ENCODE data around the gene KLHL29. TPM values are rescaled to one million over a fixed set of nuclear protein-coding genes. Genes with fewer than 3 reads are reported as not detected.

KLHL29 gene
- total and polyA plus RNA-seq, 2 experiments from 2014 or later: 1.5 to 6.5 TPM

DNA sequence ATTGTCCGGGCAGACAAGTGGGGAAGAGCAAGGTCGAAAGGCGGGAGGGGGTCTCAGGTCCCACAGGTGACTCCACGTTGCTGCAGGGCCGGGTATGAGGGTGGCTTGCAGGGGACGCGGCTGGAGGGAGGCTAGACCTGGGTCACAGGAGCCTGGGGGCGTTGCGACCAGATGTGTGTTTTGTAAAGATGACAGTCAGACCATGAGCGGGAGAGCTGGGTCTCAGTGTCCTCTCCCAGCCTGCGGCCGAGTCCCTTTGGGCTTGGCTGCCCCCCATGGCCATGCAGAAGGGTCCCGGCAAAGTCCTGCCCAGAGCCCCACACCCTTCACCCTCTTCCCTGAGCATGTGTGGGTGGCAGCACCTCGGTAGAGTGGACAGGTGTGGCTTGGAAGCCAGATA is 302.7 kb downstream of the KLHL29 start (continued):
- TF ChIP-seq, protein P1, sequence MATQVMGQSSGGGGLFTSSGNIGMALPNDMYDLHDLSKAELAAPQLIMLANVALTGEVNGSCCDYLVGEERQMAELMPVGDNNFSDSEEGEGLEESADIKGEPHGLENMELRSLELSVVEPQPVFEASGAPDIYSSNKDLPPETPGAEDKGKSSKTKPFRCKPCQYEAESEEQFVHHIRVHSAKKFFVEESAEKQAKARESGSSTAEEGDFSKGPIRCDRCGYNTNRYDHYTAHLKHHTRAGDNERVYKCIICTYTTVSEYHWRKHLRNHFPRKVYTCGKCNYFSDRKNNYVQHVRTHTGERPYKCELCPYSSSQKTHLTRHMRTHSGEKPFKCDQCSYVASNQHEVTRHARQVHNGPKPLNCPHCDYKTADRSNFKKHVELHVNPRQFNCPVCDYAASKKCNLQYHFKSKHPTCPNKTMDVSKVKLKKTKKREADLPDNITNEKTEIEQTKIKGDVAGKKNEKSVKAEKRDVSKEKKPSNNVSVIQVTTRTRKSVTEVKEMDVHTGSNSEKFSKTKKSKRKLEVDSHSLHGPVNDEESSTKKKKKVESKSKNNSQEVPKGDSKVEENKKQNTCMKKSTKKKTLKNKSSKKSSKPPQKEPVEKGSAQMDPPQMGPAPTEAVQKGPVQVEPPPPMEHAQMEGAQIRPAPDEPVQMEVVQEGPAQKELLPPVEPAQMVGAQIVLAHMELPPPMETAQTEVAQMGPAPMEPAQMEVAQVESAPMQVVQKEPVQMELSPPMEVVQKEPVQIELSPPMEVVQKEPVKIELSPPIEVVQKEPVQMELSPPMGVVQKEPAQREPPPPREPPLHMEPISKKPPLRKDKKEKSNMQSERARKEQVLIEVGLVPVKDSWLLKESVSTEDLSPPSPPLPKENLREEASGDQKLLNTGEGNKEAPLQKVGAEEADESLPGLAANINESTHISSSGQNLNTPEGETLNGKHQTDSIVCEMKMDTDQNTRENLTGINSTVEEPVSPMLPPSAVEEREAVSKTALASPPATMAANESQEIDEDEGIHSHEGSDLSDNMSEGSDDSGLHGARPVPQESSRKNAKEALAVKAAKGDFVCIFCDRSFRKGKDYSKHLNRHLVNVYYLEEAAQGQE (IDR thresholded peaks at IDR 0.05; ENCODE audit: unreplicated experiment): no peak

DNA sequence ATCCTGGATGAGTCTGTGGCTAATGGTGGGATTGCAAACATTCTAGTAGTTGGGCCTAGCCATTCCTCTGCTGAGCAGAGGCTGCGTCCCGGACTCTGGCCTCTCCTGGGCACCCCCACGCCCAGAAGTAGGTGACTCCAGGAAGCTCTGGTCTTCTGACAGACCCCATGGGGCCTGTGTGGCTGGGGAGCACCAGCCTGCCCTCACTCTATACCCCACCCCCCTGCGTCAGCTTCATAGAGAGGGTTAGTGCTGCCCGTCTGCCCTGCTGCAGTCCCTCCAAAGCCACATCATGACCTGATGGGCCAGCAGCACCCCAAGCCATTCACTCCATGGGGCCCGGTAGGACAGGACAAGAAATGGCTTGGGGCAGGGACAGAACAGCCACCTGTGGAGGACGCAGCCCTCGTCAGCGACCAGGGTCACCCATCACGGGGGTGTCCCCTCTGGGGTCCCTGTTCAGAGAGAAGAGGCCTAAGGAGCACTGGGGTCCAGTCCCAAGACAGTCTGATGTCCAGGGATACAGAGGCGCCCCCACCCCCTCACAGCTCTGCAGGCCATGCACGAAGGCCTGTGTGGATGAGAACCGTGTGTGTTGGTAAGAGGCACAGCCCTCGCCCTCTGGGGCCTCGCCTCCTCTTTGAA is 303.6 kb downstream of the KLHL29 start:
- Mint-ChIP-seq H3K27ac (no peak overlapping the region), H3K36me3 (ENCODE audit: low read depth) (no peaks in the 10 kb centered on the region; the same call in 2 of the 3 replicates), H3K4me3 (no peak overlapping the region), H3K27me3 (ENCODE audit: insufficient read depth, low read depth, poor library complexity) (peaks cover 11% of the 10 kb centered on the region), H3K9me3 (no peaks in the 10 kb centered on the region; the same call in 2 of the 3 replicates), H3K4me1 (peaks cover 24% of the 10 kb centered on the region)
- H3K27me3 ChIP-seq (ENCODE audit: insufficient read depth): no peaks in the 10 kb centered on the region
- no peaks in the 10 kb centered on the region for H3K4me1 ChIP-seq (ENCODE audit: insufficient read depth)
- no peaks in the 10 kb centered on the region for H3F3A ChIP-seq (replicated peaks; ENCODE audit: low read depth)
- ATAC-seq (no peak), DNase-seq (ENCODE audit: low spot score) (no peak)
- no peaks in the 10 kb centered on the region for H3K36me3 ChIP-seq (ENCODE audit: insufficient read depth)
- H2AFZ ChIP-seq: no peak overlapping the region
- H3K27ac ChIP-seq (ENCODE audit: low read depth): no peak overlapping the region
- H4K20me1 ChIP-seq (replicated peaks; ENCODE audit: insufficient read depth): no peaks in the 10 kb centered on the region; the same call in 1 of the 2 replicates
- no peak overlapping the region for H3K4me2 ChIP-seq
- no peak overlapping the region for H3K4me3 ChIP-seq
- H3K79me2 ChIP-seq (replicated peaks; ENCODE audit: insufficient read depth): no peaks in the 10 kb centered on the region
- no peaks in the 10 kb centered on the region for H3K9me2 ChIP-seq (ENCODE audit: insufficient read depth)
- TF ChIP-seq EZH2phosphoT487 (IDR thresholded peaks at IDR 0.05; ENCODE audit: unreplicated experiment) (no peak), STAT1 (IDR thresholded peaks at IDR 0.05; ENCODE audit: unreplicated experiment) (no peak), POLR2AphosphoS5 (IDR thresholded peaks at IDR 0.05; ENCODE audit: low read depth) (no peak), CREB1 (CRISPR knock-in tag; IDR thresholded peaks at IDR 0.05; ENCODE audit: low read depth) (no peak), NANOG (IDR thresholded peaks at IDR 0.05; ENCODE audit: borderline replicate concordance) (no peak), ZNF331 (CRISPR knock-in tag; IDR thresholded peaks at IDR 0.05; ENCODE audit: low read depth) (no peak), ZNF114 (CRISPR knock-in tag; IDR thresholded peaks at IDR 0.05) (no peak), JUNB (IDR thresholded peaks at IDR 0.05; ENCODE audit: unreplicated experiment) (no peak), EZH2 (IDR thresholded peaks at IDR 0.05; ENCODE audit: low read depth, unreplicated experiment) (no peak)
- TF ChIP-seq, protein P1 (IDR thresholded peaks at IDR 0.05; ENCODE audit: unreplicated experiment): no peak
- TF ChIP-seq, protein P2, sequence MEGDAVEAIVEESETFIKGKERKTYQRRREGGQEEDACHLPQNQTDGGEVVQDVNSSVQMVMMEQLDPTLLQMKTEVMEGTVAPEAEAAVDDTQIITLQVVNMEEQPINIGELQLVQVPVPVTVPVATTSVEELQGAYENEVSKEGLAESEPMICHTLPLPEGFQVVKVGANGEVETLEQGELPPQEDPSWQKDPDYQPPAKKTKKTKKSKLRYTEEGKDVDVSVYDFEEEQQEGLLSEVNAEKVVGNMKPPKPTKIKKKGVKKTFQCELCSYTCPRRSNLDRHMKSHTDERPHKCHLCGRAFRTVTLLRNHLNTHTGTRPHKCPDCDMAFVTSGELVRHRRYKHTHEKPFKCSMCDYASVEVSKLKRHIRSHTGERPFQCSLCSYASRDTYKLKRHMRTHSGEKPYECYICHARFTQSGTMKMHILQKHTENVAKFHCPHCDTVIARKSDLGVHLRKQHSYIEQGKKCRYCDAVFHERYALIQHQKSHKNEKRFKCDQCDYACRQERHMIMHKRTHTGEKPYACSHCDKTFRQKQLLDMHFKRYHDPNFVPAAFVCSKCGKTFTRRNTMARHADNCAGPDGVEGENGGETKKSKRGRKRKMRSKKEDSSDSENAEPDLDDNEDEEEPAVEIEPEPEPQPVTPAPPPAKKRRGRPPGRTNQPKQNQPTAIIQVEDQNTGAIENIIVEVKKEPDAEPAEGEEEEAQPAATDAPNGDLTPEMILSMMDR (conservative IDR thresholded peaks at IDR 0.05; ENCODE audit: low read depth in 2 of 2): no peak
- TF ChIP-seq, protein P3, sequence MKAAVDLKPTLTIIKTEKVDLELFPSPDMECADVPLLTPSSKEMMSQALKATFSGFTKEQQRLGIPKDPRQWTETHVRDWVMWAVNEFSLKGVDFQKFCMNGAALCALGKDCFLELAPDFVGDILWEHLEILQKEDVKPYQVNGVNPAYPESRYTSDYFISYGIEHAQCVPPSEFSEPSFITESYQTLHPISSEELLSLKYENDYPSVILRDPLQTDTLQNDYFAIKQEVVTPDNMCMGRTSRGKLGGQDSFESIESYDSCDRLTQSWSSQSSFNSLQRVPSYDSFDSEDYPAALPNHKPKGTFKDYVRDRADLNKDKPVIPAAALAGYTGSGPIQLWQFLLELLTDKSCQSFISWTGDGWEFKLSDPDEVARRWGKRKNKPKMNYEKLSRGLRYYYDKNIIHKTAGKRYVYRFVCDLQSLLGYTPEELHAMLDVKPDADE (IDR thresholded peaks at IDR 0.05): no peak
